NCI-H82 (cell line): ENCODE data around the gene DDX3X.
A peak's percentile ranks its signal among the peaks of the same experiment; 100 is the strongest.
"Not testable (repeated sequence)": the region's sequence is repeated elsewhere in the genome, so short reads cannot be mapped to it uniquely, and the experiment has no call there.

Experiments used
- DNase-seq: peaks from one replicate; lab custom pipeline; 2025; lab: John Stamatoyannopoulos, UW

DDX3X gene

DNA sequence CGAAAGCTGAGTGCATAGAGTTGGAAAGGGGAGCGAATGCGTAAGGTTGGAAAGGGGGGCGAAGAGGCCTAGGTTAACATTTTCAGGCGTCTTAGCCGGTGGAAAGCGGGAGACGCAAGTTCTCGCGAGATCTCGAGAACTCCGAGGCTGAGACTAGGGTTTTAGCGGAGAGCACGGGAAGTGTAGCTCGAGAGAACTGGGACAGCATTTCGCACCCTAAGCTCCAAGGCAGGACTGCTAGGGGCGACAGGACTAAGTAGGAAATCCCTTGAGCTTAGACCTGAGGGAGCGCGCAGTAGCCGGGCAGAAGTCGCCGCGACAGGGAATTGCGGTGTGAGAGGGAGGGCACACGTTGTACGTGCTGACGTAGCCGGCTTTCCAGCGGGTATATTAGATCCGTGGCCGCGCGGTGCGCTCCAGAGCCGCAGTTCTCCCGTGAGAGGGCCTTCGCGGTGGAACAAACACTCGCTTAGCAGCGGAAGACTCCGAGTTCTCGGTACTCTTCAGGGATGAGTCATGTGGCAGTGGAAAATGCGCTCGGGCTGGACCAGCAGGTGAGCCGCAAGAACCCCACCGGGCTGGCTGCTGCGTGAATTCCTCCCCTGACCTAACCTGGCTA is at the start of gene DDX3X:
Gene DDX3X (plus strand): TSS at position 419 of the 619 bp plus-strand sequence. CDS start 91 bp downstream, at position 510.
- peak; percentile 96 for DNase-seq

DNA sequence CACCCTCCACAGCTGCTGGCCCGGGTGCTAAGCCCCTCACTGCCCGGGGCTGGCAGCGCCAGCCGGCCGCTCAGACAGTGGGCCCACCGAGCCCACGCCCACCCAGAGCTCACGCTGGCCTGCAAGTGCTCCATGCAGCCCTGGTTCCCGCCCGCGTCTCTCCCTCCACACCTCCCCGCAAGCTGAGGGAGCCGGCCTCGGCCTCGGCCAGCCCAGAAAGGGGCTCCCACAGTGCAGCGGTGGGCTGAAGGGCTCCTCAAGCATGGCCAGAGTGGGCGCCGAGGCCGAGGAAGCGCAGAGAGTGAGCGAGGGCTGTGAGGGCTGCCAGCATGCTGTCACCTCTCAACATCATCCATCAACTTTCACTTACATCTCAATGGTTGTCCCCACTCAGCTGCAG is 48.0 kb upstream of the DDX3X start:
- not testable (repeated sequence) for DNase-seq

DNA sequence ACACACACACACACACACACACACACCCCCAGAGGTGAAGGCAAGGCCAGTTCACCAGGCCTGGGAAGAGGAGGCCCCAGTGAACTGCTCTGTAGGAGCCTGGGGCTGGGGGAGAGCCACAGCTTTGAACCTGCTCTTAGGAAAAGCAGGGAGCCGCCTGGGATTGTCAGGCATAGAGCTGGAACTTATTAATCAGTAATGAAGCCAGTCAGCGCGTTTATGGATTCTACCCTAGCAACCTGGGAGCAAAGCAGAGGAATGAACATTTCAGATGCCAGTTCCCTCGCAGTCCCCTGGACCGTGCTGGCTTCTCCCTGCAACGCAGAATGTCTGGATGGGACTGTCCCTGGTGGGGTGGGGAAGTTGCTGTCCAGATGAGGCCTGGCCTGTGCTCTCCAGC is 45.3 kb upstream of the DDX3X start:
- no peak for DNase-seq

DNA sequence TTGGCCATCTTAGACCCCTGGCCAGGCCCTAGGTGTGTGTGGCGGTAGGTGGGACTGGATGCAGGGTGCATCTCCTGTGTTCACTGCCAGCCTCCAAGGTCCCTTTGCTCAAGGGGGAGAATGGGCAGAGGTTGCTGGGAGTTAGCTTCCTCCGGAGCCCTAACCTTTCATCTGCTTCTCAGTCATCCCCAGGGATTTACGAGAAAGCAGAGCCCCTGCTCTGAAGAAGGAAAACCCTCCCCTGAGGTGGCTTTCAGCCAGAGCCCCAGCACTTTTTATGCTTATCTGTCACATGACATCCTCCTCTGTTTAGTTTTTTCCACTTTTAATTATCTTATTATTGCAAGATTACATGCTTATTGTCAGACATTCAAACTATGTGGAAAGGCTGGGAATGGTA is 44.9 kb upstream of the DDX3X start:
- no peak for DNase-seq

DNA sequence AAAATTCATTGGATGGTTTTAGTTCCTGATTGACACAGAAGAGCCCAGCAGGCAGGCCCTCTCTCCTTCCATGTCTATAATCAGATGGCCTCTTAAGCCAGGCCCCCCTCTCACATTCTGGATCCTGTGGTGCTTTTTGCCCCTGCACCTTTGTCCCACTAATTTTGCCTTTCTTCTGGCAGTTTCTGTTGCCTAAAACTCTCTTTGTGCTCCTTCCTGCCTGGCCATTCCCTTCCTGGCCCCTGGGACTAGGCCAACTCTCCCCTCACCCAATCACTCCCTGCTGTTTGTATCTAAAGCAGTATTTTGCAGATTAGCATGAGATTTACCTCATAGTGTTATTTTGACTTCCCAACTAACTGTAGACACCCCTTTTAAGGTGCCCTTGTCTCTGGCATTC is 42.7 kb upstream of the DDX3X start:
- no peak for DNase-seq

DNA sequence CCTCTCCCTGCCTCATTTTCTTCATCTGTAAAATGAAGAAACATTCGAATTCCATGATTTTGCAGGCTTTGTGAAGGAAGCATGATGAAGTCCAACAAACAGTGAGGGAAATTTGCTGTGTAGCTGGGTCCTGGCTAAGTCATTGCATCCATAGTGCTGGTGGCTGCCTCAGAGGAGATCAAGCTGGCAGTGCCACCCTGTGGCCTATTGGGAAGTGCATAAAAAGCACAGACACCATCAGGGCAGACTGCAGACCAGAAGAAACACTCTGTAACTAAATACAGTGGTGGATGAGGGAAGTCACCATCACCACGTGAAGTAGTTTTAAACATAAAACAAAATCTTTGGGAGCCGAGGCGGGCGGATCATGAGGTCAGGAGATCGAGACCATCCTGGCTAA is 40.7 kb upstream of the DDX3X start:
- DNase-seq: peak; percentile 14

DNA sequence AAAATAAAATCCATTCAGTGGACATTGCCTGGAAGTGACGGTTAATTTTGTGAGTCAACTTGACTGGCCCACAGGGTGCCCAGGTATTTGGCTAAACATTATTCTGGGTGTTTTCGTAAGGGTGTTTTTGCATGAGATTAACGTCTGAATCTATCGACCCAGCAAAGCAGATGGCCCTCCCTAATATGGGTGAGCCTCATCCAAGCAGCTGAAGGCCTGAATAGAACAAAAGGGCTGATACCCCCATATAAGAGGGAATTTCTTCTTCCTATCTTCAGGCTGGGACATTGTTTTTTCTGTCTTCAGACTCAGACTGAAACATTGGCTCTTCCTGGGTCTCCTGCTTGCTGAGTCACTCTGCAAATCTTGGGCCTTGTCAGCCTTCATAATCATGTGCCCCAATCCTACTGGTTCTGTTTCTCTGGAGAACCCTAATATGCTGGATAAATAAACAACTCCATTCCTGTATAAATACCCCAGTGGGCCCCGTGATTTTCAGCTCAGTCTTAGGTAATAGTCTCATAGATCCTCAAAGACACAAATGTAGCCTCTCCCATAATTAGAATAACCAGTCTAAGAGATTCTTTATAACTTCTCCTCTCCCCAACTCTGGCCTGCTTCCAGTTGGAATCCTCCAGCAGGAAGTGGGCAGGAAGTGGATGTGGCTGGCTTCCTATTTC is 33.1 kb upstream of the DDX3X start:
- DNase-seq: no peak

DNA sequence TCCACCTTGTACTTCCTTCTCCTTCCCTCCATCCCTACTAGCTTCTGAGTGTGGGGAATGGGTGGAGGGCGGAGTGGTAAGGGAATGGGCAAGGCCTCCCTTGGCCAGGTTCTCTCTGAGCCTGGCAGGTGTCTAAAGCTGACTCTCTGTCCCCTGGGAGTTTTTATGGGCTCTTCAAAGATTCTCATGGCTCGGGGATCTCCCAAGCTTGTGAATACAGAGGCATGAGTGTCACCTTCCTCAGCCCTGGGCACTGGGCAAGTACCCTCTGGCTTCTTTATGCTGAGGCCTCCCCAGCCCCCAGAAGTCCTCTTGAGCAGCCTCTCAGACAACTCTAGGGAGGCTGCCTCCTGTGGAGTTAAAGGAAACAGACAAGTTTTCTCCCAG is 32.5 kb upstream of the DDX3X start:
- DNase-seq: no peak

DNA sequence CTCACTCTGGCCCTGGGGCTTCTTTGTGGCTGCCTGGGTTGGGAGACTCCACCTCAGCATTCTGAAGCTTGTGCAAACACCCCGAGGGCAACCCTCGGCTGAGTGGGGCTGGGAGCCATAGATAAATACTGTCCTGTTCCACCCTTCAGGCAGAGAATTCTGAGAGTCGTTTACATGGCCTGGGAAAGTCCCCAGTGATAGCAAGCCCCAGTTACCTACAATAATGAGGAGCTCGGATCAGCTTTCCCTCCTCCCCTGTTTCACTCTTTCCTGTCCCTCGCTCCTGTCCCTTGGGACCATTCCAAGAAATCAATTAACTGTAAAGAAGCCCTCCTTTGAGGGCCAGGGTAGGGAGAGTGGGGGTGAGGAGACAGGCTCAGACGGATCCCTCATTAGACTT is 31.6 kb upstream of the DDX3X start:
- DNase-seq: peak; percentile 11

DNA sequence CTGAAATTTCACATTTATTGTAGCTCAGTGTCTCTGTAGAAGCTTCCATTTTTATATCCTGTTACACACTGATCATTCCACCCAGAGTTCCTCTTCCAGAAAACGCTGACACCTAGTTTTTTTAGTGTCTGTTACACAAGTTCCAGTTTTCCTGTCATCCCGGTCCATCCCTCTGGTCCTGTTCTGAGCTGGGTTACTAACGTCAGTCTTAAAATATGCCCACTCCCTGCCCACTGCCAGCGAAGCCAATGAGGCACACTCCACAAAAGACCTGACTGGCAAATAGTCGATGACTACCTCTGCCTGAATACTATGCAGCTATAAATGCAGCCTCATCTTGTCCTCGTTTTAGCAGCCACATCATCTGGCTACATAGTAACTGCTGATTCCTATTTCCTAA is 30.9 kb upstream of the DDX3X start:
- no peak for DNase-seq

DNA sequence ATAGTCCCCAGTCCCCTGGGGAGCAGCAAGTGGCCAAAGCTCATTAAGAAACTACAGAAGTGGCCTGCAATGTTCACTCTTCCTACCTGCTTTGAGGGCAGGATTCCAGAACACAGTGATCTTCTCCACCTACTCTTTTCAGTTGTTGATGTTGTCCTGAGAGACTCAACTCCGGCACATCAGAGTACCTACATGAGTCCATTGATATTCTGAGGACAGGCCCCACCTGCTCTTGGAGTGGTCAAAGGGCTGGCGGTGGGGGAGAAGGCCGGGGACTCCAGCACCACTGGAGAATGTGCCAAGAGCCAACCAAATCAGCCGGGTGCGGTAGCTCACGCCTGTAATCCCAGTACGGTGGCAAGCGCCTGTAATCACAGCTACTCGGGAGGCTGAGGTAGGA is 29.8 kb upstream of the DDX3X start:
- DNase-seq: no peak

DNA sequence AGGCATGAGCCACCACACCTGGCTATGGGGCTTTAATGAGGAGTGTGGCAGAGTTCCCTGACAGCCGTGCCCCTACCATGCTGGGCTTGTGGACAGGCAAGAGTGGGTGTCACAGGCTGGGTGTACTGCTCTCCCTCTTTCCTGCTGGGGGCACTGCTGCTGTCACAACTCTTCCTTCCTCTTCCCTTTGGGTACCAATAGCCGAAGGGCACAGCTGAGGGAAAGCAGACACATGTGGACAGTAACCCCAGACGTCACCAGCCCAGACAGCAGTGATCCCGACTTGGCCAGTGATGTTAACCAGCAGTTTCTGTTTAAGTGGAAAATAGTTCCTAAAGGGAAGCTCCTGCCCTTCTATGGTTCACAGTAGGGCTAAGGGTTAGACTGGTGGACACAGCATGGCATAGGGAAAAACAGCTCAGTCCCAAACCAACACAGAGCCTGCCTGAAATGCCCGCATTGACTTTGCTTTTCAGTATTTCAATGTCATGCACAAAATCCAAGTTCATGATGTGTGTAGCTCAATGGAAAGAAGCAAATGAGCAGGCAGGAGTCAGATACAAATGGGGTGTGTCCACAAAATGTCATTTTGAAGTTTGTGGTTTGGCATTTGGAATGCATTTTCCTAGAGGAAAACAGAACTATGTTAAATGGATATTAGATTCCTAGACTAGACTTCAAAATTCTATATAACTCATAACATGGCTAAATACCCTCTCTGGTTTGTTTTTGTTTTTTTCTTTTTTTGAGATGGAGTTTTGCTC is 24.9 kb upstream of the DDX3X start:
- no peak for DNase-seq

DNA sequence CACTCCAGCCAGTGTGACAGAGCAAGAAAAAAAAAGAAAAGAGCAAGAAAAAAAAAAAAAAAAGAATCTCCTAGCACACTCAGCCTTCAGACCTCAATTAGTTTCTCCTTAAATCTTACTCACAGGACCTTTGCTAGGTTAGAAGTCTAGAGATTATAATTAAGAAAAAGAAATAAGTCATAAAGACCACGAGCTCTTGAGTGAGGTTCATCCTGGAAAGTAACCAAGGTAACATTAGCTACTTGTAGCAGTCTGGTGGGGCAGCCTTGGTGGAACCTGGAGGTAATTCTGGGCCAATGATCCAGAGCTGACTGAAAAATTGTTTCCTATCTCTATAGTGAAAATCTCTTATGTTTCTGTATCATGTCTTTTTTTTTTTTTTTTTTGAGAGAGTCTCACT is 21.2 kb upstream of the DDX3X start:
- DNase-seq: no peak

DNA sequence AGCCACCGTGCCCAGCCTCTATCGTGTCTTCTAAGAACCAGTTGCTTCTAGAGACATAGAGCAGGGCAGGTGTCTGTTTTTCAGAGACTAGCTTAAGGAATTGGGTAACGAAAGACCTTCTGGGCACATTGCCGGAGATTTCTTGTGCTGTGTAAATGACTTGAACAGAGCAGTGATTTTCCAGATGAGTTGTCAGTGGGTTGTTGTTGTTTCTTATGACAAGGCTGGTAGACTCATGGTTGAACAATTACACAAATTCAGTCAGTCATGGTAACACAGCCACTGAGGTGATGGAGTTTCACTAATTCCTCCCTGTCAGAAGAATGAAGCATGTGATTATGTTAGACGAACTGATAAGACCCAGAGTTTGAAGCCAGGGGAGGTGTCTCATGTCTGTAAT is 20.5 kb upstream of the DDX3X start:
- DNase-seq: no peak

DNA sequence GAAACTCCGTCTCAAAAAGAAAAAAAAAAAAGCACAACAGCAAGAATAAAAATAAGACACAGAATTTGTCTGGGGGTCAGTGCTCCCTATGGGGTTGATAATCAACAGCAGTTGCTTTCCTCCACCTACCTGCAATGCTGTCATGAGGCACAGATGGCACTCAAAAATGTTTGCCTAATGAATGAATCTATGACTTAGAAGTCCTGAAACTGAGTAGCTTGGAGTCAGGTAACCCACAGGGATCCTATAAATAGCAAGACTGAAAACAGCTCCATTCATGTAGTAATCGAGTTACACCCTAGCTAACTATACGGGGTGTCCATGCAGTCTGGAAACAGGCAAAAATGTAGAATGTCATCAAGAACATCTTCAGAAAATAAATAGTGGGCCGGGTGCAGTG is 19.8 kb upstream of the DDX3X start:
- DNase-seq: no peak

DNA sequence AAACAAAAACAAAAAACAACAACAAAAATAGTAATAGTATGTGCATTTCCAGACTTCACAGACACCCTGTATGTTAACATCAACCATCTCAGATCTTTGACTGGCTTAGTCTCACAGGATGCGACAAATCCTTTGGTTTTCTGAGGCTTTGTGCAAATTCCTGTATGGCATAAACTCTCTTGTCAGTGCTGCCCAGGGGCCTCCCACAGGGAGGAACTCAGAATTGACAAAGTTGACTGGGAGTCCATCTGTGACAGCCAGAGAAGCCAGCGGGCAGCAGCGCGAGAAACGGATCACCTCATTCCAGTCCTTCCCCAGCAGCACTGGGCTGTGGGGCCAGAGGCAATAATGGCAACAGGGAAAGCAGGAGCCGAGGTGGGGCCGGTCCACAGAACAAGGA is 19.1 kb upstream of the DDX3X start:
- DNase-seq: no peak

DNA sequence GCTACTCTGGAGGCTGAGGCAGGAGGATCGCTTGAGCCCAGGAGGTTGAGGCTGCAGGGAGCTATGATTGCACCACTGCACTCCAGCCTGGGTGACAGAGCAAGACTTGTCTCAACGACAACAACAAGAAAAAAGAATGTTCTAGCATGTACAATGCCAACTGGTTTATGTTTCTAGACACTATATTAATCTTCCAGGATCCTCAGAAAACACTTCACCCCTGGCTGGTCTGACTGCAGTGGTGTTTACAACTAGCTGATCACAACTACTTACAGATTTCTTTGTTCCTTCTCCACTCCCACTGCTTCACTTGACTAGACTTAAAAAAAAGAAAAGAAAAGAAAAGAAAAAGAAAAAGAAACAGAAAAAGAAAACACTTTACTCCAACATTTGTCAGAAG is 17.7 kb upstream of the DDX3X start:
- not testable (repeated sequence) for DNase-seq

DNA sequence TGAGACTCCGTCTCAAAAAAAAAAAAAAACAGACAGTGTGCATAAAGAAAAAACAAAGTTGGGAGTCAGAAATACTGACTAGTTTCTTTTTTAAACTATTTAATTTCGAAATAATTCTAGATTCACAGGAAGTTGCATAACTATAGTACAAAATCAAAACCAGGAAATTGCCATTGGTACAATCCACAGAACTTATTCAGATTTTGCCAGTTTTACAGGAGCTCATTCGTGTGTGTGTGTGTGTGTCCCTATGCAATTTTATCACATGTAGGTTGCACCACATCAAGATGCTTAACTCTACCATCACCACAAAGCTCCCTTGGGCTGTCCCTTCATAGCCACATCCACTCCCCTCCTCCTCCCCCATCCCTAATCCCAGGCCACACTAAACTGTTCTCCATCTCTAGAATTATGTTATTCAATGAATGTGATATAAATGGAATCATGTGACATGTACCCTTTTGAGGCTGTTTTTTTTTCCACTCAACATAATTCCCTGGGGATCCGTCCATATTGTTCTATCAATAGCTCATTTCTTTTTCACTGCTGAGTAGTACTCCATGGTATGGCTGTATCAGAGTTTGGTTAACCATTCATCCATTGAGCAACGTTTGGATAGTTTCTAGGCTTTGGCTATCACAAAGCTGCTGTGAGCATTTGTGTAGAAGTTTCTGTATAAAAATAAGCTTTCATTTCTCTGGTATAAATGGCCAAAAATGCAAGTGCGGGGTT is 16.3 kb upstream of the DDX3X start:
- no peak for DNase-seq

DNA sequence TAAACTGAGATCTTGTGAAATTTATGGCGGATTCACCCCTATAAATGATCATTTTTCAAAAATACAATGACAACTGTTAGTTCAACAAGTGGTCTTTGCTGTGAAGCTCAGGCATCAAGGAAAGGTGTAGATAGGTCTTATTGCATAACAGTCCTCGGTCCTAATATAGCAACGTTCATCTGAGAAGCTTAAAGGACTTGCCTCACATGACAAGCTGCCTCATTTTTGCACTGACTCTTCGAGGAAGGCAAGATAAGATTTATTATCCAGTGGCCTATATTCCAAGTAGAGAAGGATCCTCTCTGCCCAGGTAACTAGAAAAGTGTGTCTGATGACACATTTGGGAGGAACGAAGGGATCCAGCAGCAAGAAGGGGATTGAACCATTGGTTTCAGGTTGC is 13.6 kb upstream of the DDX3X start:
- no peak for DNase-seq

DNA sequence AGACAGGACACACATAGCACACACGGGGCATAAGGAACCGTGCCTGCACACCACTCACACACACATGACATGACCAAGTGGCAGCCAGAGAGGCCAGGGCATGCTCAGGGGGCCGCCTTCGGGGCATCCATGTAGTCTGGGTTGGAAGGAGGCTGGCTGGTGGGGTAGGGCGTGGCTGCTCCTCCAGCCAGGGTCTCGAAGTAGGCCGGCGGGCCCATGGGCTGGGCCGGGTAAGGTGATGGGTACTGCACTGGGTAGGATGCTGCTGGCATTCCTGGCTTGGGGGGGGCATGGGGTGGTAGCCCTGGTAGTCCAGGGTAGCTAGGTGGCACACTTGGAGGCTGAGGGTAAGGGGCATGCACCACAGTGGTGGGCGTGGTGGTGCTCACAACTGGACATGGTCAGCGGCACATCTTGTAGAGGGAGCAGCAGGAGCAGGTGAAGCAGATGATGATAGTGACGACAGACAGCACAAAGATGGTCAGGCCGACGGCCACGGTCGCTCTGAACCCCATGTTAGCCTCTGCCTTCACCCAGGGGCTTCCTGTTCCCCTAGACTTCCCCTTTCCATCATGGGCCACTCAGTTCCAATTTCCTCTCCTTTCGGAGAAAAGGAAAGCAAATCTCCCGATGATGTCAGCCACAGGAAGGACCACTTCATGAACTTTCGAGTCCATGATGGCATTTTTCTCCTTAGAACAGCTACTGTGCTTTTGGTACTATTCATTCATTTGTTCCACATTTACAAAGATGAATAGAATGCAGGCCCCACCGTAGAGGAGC is 10.9 kb upstream of the DDX3X start:
- DNase-seq: no peak

DNA sequence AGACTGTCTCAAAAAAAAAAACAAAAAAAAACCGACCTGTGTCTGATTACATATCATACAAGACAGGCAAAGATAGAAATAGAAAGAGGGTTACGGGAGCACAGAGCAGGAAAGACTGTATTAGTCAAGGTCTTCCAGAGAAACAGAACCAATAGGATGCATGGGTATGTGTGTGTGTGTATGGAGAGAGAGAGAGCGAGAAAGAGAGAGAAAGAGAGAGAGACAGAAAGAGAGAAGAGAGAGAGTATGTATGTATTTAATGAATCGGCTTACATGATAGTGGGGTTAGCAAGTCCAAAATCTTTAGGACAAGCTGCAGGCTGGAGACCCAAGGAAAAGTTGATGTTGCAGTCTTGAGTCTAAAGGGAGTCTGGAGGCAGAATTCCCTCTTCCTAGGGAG is 7.5 kb upstream of the DDX3X start:
- DNase-seq: no peak

DNA sequence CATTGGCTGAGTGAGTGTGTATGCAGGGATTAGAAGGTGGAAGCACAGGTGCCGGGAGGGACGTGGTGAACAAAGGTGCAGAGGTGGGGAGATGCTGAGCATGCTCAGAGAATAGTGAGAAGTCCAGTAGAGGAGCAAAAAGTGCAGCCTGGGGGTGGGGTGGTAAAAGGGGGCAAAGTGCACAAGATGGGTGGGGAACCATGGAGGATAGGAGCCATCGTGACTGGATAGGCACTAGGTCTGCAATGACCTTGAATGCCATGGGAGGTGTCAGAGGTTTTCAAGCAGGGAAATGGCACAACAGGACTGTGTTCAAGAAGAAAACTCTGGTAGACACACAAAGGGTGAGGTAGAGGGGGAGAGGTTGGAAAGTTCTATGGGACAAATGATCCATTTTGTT is 6.6 kb upstream of the DDX3X start:
- no peak for DNase-seq
